Right cardiac atrium (tissue), 5 donors: Measurements from ENCODE around the gene SYDE2. TPM values are rescaled to one million over a fixed set of nuclear protein-coding genes. Genes with fewer than 3 reads are reported as not detected.
A peak's percentile ranks its signal among the peaks of the same experiment; 100 is the strongest.
"Not testable (repeated sequence)": the region's sequence is repeated elsewhere in the genome, so short reads cannot be mapped to it uniquely, and the experiment has no call there.

ENCODE experiments used
- ATAC-seq, 2 donors: fragments of 200-7000 bp; cut with Tn5 transposase; one replicate each; pipeline versions ENCODE4 v1.8.0 to v1.9.1; 2020; ENCODE audit warnings: moderate library complexity in 2 of 2, mild to moderate bottlenecking in 1 of 2
- DNase-seq, 3 donors: peaks; one replicate each; pipeline ENCODE4 v3.0.0-alpha.2; 2020
- H3K27ac ChIP-seq: one replicate; pipeline ENCODE4 v1.5.1; 2013; ENCODE audit warnings: mild to moderate bottlenecking, low read length, control low read depth, moderate library complexity
- H3K27me3 ChIP-seq: one replicate; pipeline ENCODE4 v1.6.1; 2013; ENCODE audit not compliant: control insufficient read depth, insufficient read depth
- H3K4me1 ChIP-seq: one replicate; pipeline ENCODE4 v1.6.1; 2013; ENCODE audit warnings: low read length; ENCODE audit not compliant: control insufficient read depth, insufficient read depth
- H3K4me3 ChIP-seq: one replicate; pipeline ENCODE4 v1.5.1; 2013; ENCODE audit warnings: low read length, control low read depth
- H3K9me3 ChIP-seq: one replicate; pipeline ENCODE4 v1.6.1; 2013; ENCODE audit warnings: low read length; ENCODE audit not compliant: control insufficient read depth
- whole genome bisulfite sequencing: extraction: QIAGEN DNeasy Blood & Tissue Kit; methylation state at CpG from one replicate; pipeline ENCODE4 v1.1.7; 2013; 5-methylcytosine and 5-hydroxymethylcytosine counted together
- intact Hi-C, 4 donors: fragments of 100-400 bp; cut with DNase I; formaldehyde crosslinking; loops; one replicate each; pipeline versions ENCODE4 v1.11.0 to v1.14.0; 2022 to 2023
- polyA plus RNA-seq: library from polyadenylated mRNA; stranded (reverse); fragments of 200-250 nt; gene quantifications from one replicate; pipeline ENCODE4 v1.2.3, GENCODE V29; 2013
- total RNA-seq, 4 donors: library from RNA; stranded (reverse); fragmentation: NEBNext Ultra II Directional; extraction: Animal tissue kit (Norgen Biotek cat#: 25700); gene quantifications; one replicate each; pipeline ENCODE4 v1.2.1, GENCODE V29; 2021
- donor health status: healthy with polysubstance abuse.
- donor health status: DM: no; HTN: yes; CAD: no.
- donor health status: DM: no; HTN: no; CAD: no.
- donor health status: DM: no; HTN: yes; CAD: no; lungs with severe emphysema.
- donor health status: DM: yes; HTN: yes; CAD: no.

The SYDE2 gene
- total and polyA plus RNA-seq, 5 donors, result 2.8 to 19.6 (median 15.2) TPM

GRCh38 chr1:85188530-85188929 is 12.3 kb downstream of the SYDE2 start:
- Histone ChIP-seq H3K9me3 (no peaks in the 10 kb centered on the region), H3K4me3 (no peak overlapping the region), H3K27ac (no peak overlapping the region), H3K4me1 (no peaks in the 10 kb centered on the region), H3K27me3 (no peaks in the 10 kb centered on the region)
- intact Hi-C loops, result no loop called here
- ATAC-seq, result no peak
- WGBS, result 69% methylated on average over 5 of the region's 5 CpGs
- no peak for DNase-seq

- intact Hi-C loops, DNase-seq, H3K4me1 ChIP-seq, H3K4me3 ChIP-seq, H3K27me3 ChIP-seq, H3K9me3 ChIP-seq, ATAC-seq, H3K27ac ChIP-seq: not testable (repeated sequence)
- 74% methylated on average over 2 of the region's 3 CpGs for WGBS
Measured at GRCh38 chr1:85187021-85187420, 13.8 kb downstream of the SYDE2 start.

GRCh38 chr1:85184245-85184644 is 16.6 kb downstream of the SYDE2 start:
- Histone ChIP-seq H3K4me3 (no peak overlapping the region), H3K4me1 (no peaks in the 10 kb centered on the region), H3K9me3 (no peaks in the 10 kb centered on the region), H3K27me3 (no peaks in the 10 kb centered on the region), H3K27ac (no peak overlapping the region)
- DNase-seq (no peak), ATAC-seq (no peak)
- 41% methylated on average over 1 of the region's 1 CpG for WGBS
- intact Hi-C loops, result no loop called here

- Histone ChIP-seq H3K4me3 (peak overlapping the region; percentile 10), H3K27me3 (no peaks in the 10 kb centered on the region), H3K4me1 (no peaks in the 10 kb centered on the region), H3K27ac (no peak overlapping the region), H3K9me3 (no peaks in the 10 kb centered on the region)
- 22% methylated on average over 6 of the region's 6 CpGs for WGBS
- DNase-seq, result no peak
- peak; percentile 24 to 34 for ATAC-seq
- intact Hi-C loops, result no loop called here
Measured at GRCh38 chr1:85182700-85183099, 18.1 kb downstream of the SYDE2 start.

- H3K9me3 ChIP-seq, result no peaks in the 10 kb centered on the region
- no peak for DNase-seq
- H3K27me3 ChIP-seq, result no peaks in the 10 kb centered on the region
- H3K4me3 ChIP-seq, result no peak overlapping the region
- intact Hi-C loops, result no loop called here
- H3K27ac ChIP-seq, result no peak overlapping the region
- WGBS, result 96% methylated on average over 2 of the region's 2 CpGs
- no peak for ATAC-seq
- no peaks in the 10 kb centered on the region for H3K4me1 ChIP-seq
Measured at GRCh38 chr1:85180869-85181268, 19.9 kb downstream of the SYDE2 start.

- Histone ChIP-seq H3K4me1 (no peaks in the 10 kb centered on the region), H3K4me3 (no peak overlapping the region), H3K27me3 (no peaks in the 10 kb centered on the region), H3K9me3 (no peaks in the 10 kb centered on the region), H3K27ac (no peak overlapping the region)
- WGBS, result 60% methylated on average over 2 of the region's 2 CpGs
- DNase-seq, result no peak
- intact Hi-C loops, result no loop called here
- ATAC-seq, result no peak
Measured at GRCh38 chr1:85179522-85179921, 21.3 kb downstream of the SYDE2 start.

- H3K9me3 ChIP-seq, result no peaks in the 10 kb centered on the region
- DNase-seq (no peak), ATAC-seq (no peak)
- H3K27me3 ChIP-seq, result no peaks in the 10 kb centered on the region
- no peak overlapping the region for H3K27ac ChIP-seq
- intact Hi-C loops, result no loop called here
- WGBS, result 95% methylated on average over 2 of the region's 2 CpGs
- H3K4me1 ChIP-seq, result no peaks in the 10 kb centered on the region
- H3K4me3 ChIP-seq, result no peak overlapping the region
Measured at GRCh38 chr1:85178396-85178795, 22.4 kb downstream of the SYDE2 start.

- Histone ChIP-seq H3K4me3 (no peak overlapping the region), H3K9me3 (no peaks in the 10 kb centered on the region), H3K4me1 (no peaks in the 10 kb centered on the region), H3K27ac (no peak overlapping the region), H3K27me3 (no peaks in the 10 kb centered on the region)
- intact Hi-C loops, result no loop called here
- DNase-seq (no peak), ATAC-seq (no peak)
- WGBS, result 82% methylated on average over 1 of the region's 1 CpG
Measured at GRCh38 chr1:85174503-85174902, 26.3 kb downstream of the SYDE2 start.

GRCh38 chr1:85172684-85173337 is 28.0 kb downstream of the SYDE2 start:
- 90% methylated on average over 4 of the region's 4 CpGs for WGBS
- intact Hi-C loops, result no loop called here
- no peak for DNase-seq
- no peaks in the 10 kb centered on the region for H3K4me1 ChIP-seq
- no peak for ATAC-seq
- H3K27me3 ChIP-seq, result no peaks in the 10 kb centered on the region
- H3K9me3 ChIP-seq, result no peaks in the 10 kb centered on the region
- H3K27ac ChIP-seq, result no peak overlapping the region
- H3K4me3 ChIP-seq, result no peak overlapping the region

GRCh38 chr1:85171721-85172120 is 29.1 kb downstream of the SYDE2 start:
- ATAC-seq (no peak), DNase-seq (no peak)
- Histone ChIP-seq H3K9me3 (no peaks in the 10 kb centered on the region), H3K27me3 (no peaks in the 10 kb centered on the region), H3K4me3 (no peak overlapping the region), H3K4me1 (no peaks in the 10 kb centered on the region), H3K27ac (no peak overlapping the region)
- 89% methylated on average over 1 of the region's 1 CpG for WGBS
- intact Hi-C loops, result no loop called here

- H3K4me1 ChIP-seq, result no peaks in the 10 kb centered on the region
- no peak for ATAC-seq
- intact Hi-C loops, result no loop called here
- no peak for DNase-seq
- no peaks in the 10 kb centered on the region for H3K9me3 ChIP-seq
- no peaks in the 10 kb centered on the region for H3K27me3 ChIP-seq
- H3K4me3 ChIP-seq, result no peak overlapping the region
- no peak overlapping the region for H3K27ac ChIP-seq
- 86% methylated on average over 1 of the region's 1 CpG for WGBS
Measured at GRCh38 chr1:85168884-85169283, 31.9 kb downstream of the SYDE2 start.

- ATAC-seq (no peak), DNase-seq (no peak)
- Histone ChIP-seq H3K4me1 (no peaks in the 10 kb centered on the region), H3K27ac (no peak overlapping the region), H3K9me3 (no peaks in the 10 kb centered on the region), H3K4me3 (no peak overlapping the region), H3K27me3 (no peaks in the 10 kb centered on the region)
- WGBS, result 70% methylated on average over 1 of the region's 1 CpG
- intact Hi-C loops, result no loop called here
Measured at GRCh38 chr1:85166351-85166750, 34.5 kb downstream of the SYDE2 start.
